GM08714 (cell line): ENCODE data around the gene ZNF264.
A peak's percentile ranks its signal among the peaks of the same experiment; 100 is the strongest.

Source experiments
- H3K4me3 ChIP-seq: fragments of 200-500 bp; sonication (Bioruptor generic); 2 replicates; pipeline ENCODE4 v1.5.1; 2014; ENCODE audit warnings: mild to moderate bottlenecking, low read length, inconsistent platforms
- ZNF274 ChIP-seq: IDR thresholded peaks from 2 replicates; pipeline ENCODE4 v1.6.1; 2012; ENCODE audit warnings: mild to moderate bottlenecking, low read depth, low read length

ZNF264 gene

DNA sequence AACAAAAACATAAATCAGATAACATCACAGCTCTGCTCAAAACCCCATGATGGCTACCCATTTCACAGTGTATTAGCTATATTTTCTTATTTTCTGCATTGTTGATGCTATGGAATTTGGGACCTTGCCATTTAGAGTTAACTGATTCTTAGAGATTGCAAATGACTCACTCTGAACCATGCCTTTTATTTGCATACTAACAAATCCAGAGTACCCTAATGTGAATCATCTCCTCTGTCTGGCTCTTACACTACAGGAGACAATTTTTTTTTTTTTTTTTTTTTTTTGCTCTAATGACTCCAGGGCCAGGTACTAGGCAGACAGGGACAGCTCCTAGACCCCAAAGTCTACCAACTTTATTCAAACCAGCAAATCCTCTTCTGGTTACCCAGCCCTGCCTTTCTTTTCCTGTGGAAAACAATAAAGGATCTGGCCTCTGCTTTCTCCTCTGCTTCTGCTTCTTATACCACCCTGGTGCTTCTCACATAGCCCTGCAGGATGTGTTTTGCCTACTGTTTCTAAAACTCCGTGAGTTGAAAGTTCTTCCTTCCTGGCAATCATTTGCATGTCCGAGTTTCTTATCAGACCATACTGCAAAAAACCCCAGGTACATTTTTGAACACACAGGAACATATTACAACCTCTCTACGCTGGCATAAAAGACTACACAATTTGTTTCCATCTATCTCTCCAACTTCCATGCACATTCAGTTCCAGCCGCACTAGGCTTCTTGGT lies 78.4 kb downstream of the ZNF264 start:
- no peak for TF ChIP-seq ZNF274
- H3K4me3 ChIP-seq: peak overlapping the region; percentile 3; the same call in 1 of the 2 replicates

DNA sequence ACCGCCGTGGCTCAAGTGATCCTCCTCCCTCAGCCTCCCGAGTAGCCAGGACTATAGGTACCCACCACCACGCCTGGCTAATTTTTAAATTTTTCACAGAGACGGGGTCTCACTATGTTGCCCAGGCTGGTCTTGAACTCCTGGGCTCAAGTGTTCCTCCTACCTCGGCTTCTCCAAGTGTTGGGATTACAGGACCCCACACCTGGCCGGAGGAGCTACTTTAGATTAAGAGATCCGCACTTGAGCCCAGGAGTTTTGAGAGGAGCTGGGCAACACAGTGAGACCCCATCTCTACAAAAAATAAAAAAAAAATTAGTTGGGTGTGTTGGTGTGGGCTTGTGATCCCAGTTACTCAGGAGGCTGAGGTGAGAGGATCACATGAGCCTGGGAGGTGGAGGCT lies 80.0 kb downstream of the ZNF264 start:
- H3K4me3 ChIP-seq: no peak overlapping the region
- TF ChIP-seq ZNF274: no peak
